GF-D8 (cell line): Measurements from ENCODE around the gene ZCCHC14.
"Not testable (repeated sequence)": the region's sequence is repeated elsewhere in the genome, so short reads cannot be mapped to it uniquely, and the experiment has no call there.

Source experiments
- DNase-seq: peaks from one replicate; lab custom pipeline; 2025; lab: John Stamatoyannopoulos, UW

ZCCHC14 gene

DNA sequence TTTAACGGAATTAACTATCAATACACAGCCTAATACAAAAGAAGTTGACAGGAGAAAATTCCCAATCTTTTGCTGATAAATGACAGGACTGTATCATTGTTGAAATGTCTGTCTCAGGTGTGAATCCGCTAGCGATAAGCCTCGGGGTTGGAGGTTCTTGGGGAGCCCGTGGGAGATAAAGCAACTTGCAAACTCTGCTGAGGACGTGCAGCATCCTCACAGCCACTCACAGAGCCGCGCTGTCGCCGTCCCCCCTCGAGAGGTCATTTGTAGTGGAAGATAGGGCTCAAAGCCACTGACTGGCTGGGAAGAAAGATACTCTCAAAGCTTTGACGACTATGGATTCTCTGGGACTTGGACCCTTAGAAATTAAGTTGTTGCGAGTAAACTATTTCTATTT, 83.7 kb downstream of the ZCCHC14 start:
- DNase-seq = no peak

GRCh38 chr16:87407511-87408112, 85.2 kb downstream of the ZCCHC14 start:
- DNase-seq = peak; percentile 91

GRCh38 chr16:87406495-87407088, 86.2 kb downstream of the ZCCHC14 start:
- DNase-seq = no peak

GRCh38 chr16:87404764-87405625, 87.8 kb downstream of the ZCCHC14 start:
- DNase-seq = no peak

- DNase-seq = no peak
These were observed 97.5 kb downstream of the ZCCHC14 start for GRCh38 chr16:87395181-87395842.

GRCh38 chr16:87393680-87394055, 99.2 kb downstream of the ZCCHC14 start:
- DNase-seq = no peak

DNA sequence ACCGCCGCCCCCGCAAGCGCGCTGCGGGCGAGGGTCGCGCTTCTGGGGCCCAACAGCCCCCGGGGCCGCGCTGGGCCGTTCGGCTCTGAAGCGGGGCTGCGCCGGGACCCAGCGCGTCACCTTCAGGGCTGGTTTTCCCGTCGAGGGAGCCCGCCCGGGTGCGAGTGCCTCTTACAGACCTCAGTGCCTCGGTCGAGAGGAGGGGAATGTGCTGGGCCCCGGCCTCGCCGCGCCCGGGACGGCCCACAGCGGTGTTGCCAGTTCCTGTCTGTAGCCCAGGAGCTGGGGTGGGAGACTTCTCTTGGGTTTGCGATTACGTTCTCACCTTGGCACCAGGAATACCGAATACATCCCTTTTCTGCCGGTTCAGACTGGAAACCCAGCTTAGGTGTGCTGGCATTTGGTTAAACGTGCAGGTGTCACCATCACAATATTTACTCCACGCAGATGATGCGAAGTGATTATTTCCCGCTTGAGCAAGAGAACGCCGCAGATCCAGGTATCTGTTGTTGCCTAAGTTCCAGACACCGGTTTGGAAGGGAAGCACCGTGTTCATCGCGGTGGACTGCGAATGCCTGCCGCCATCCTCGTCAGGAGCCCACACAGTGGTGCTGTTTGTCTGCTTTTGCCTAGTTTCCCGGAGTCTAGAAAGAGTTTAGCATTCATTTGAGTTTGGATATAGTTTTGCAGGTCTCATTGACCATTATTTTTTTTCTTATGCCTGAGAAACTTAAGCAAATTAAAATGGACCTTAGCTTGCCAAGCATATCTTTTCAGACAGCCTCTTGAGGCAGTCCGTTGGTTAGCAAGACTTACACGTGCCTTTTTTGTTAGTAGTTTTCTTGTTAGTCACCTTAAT, 99.8 kb downstream of the ZCCHC14 start:
- no peak for DNase-seq

DNA sequence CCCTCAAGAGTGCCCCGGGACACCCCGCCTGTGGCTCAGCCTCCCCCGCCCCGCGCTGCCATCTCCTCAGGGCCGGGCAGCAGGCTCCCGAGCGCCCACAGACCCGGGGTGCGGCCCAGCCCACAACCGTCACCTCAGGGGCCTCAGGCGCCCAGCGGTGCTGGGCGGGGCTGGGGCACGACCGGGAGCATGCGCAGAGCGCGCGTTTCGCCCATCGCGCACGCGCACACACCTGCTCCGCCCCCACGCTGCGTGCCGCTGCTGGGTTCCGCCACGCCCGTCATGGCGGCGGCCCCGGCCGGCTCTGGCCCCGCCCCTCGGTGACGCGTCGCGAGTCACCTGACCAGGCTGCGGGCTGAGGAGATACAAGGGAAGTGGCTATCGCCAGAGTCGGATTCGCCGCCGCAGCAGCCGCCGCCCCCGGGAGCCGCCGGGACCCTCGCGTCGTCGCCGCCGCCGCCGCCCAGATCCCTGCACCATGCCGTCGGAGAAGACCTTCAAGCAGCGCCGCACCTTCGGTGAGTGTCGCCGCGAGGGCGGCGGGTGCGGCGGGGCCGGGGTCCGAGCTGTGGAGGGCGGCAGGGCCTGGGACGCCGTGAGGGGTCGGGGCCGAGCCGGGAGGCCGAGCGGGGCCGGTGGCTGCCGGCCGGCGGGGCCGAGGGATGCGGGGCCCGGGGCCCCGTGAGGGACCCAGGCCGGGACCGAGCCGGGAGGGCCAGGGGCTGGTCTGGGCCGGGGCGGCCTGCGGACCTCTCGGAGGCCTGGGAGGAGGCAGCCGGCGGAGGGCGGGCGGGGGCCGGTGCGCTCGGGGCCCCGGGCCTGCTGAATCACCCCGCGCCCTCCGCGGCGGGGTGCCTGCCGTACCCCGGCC, 100.6 kb downstream of the ZCCHC14 start, which contains the start of gene MAP1LC3B:
Gene MAP1LC3B, plus strand, starts transcription at position 387 of the 871 bp plus-strand sequence. Its CDS starts 92 bp downstream, at position 479.
- DNase-seq = peak; percentile 80

DNA sequence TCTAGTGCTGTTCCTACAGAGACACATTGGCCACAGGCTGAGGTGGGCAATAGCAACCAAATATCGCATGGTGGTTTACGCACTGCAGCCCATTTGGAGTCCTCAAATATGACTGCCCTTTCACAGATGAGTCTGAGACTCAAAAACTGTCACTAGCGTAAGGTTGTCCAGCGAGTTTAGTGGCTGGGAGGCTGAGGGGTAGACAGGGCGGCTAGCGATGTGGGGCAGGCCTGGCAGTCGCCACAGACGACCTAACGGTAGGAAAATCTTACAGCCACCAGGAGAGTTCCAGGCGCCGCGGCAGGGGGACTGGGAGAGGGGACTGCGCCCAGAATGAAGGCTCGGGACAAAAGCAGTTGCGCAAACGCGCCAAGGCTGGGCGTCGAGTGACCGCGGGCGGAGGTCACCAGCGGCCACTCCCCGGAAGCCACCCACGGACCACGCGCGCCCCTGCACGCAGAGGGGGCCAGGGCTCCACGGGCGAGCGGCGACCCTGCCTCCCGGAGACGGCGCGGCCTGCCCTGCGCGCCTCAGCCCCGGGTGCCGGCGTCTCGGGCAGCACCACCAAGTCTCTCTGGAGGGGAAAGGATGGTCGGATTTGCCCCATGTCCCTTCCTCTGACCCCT, 101.4 kb downstream of the ZCCHC14 start:
- DNase-seq = peak; percentile 52

- DNase-seq = no peak
These were observed 102.0 kb downstream of the ZCCHC14 start for GRCh38 chr16:87390641-87391323.

DNA sequence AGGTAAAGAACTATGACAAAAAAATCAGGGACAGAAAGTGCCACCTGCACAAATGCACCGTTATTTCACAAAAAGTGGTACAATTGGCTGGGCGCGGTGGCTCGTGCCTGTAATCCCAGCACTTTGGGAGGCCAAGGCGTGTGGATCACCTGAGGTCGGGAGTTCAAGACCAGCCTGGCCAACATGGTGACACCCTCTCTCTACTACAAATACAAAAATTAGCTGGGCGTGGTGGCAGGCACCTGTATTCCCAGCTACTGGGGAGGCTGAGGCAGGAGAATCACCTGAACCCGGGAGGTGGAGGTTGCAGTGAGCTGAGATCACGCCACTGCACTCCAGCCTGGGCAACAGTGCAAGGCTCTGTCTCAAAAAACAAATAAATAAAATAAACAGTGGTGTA, 102.9 kb downstream of the ZCCHC14 start:
- DNase-seq = not testable (repeated sequence)

DNA sequence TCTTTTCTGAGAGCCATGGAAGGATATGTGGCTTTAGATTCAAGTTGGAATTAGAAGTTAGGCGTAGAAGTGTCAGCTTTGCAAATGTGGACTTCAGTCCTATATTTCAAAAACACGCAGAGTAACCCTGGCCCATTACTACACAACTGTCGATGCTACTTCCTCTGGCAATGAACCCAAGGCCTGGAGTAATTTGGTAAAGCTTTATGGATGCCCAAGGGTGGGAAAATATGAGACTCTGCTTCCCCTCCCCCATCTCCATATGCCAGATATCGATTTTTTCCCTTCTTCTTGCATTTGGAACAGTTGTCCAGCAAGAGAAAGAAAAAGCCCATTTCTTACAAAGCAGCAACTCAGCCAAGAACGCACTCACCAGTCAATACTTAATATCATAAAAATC, 103.6 kb downstream of the ZCCHC14 start:
- no peak for DNase-seq

DNA sequence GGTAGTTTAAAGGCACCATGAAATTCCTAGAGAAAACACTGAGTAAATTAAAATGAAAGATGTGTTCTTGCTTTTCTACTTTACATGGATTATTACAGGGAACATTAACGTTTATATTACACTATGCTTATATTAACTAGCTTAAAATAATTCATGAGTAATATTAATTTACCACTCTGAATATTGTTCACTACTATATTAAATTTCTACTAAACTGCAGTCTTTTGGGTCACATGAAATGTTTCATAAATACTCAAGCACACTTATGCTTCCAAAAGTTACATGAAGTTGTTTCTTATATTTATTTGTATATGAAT, 104.0 kb downstream of the ZCCHC14 start:
- DNase-seq = no peak

GRCh38 chr16:87387942-87388817, 104.6 kb downstream of the ZCCHC14 start:
- DNase-seq = peak; percentile 99

GRCh38 chr16:87384875-87385167, 108.0 kb downstream of the ZCCHC14 start:
- not testable (repeated sequence) for DNase-seq

DNA sequence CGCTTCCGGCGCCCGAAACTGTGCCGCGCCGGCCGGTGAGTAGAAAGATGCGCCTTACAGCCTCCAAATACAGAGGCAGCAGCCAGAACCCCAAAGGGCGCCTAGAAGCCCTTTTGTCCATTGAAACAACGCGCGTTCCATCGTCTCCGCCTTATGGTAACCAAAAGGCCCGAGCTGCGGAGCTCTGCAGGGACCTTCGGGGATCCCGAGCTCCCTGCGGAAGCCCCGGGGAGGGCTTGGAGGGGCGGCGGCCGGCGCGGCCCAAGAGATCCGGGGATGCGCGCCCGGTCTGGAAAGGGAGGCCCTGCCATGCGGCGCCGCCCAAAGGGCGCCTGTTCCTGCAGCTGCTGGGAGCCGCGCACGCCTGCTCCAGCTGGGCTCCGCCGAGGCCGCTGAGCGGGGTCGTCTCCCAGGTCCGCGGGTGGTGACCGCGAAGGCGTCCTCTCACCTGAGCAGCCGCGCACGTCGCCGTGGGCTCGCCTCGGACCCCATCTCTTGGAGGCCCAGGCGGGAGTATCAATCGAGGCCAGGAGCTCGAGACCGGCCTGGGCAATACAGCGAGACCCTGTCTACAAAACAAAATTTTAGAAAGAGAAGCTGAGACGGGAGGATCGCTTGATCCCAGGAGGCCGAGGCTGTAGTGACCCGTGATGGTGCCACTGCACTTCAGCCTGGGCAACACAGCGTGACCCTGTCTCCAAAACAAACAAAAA, 108.5 kb downstream of the ZCCHC14 start:
- no peak for DNase-seq

GRCh38 chr16:87383505-87384161, 109.2 kb downstream of the ZCCHC14 start, which contains the start of gene FBXO31:
Gene FBXO31, minus strand, starts transcription at chr16:87383776. Its CDS starts 32 bp downstream, at chr16:87383744.
- peak; percentile 67 for DNase-seq
